ENCODE results near the gene SMG6.

DNA sequence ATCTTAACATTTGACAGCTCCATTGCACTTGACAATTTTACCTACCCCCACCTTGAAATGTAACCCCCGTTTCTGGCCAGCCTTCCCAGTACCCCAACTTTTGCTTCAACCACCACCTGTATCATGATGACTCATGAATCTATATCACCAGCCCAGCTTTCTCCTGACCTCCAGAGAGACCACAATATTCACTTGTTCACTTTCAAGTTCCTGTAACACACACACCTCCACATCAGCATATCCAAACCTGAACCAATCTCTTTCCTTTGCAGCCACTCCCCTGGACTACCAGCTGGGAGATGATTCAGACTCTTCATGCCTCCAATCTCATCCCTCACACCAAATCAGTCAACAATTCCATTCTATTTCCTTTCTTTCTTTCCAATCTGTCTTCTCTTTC lies 8.0 kb downstream of the SMG6 start:
- no peak for TF ChIP-seq POLR2AphosphoS5 (IDR thresholded peaks at IDR 0.05)
- TF ChIP-seq EP300 (IDR thresholded peaks at IDR 0.05): no peak
- TF ChIP-seq, protein P1, sequence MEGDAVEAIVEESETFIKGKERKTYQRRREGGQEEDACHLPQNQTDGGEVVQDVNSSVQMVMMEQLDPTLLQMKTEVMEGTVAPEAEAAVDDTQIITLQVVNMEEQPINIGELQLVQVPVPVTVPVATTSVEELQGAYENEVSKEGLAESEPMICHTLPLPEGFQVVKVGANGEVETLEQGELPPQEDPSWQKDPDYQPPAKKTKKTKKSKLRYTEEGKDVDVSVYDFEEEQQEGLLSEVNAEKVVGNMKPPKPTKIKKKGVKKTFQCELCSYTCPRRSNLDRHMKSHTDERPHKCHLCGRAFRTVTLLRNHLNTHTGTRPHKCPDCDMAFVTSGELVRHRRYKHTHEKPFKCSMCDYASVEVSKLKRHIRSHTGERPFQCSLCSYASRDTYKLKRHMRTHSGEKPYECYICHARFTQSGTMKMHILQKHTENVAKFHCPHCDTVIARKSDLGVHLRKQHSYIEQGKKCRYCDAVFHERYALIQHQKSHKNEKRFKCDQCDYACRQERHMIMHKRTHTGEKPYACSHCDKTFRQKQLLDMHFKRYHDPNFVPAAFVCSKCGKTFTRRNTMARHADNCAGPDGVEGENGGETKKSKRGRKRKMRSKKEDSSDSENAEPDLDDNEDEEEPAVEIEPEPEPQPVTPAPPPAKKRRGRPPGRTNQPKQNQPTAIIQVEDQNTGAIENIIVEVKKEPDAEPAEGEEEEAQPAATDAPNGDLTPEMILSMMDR (IDR thresholded peaks at IDR 0.05): no peak
- no peak for TF ChIP-seq POLR2A (IDR thresholded peaks at IDR 0.05)

Measured in sigmoid colon (tissue), 4 donors.